ENCODE results near the gene PTPRE. TPM values are rescaled to one million over a fixed set of nuclear protein-coding genes. Genes with fewer than 3 reads are reported as not detected.

Gene PTPRE
- total RNA-seq (1 to 10 TPM; 1.0 to 7.1 (median 3.7) TPM), polyA plus RNA-seq (1 to 10 TPM; 1.7 to 1.8 TPM)

DNA sequence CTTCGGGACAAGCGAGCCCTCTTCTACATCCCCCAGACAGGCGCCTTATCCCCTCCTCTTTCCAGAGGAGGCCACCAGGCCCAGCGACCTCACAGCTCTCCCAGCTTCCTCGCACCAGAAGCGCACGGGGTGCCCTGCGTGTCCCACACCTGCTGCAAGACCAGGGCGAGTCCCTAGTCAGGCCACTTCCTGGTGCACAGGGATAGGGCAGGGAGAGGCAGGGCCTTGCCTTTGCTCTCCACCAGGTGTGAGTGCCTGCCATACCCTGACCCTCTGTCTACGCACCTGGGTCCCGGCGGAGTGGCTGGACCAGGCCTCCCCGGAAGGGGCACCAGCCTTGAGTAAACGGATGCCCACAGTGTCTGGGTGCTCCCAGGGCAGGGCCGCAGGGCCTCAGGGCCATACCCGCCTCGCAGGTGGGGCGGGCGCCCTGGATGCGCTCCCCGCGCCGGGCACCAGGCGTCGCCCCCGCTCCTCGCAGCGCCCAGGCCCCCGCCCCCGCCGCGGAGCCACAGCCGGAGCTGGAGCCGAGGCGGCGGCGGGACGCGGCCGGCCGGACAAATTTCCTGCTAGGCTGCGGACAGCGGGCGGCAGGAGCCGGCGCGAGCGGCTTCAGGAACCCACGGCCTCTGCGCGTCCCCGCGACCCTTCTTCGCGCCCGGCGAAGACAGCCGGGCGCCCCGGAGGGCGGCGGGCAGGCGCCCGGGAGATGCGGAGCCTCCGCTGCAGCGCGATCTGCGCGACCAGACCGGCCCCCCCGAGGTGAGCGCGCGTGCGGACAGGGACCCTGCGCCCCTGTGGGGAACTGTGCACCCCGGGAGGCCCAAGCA lies at the start of gene PTPRE:
PTPRE (plus strand) TSS at position 556 of the 830 bp plus-strand sequence. CDS start 133,779 bp downstream, outside the sequence.
- FAIRE-seq (no peak), ATAC-seq (peak; percentile 93 to 98 (median 96)), DNase-seq (peak; percentile 36 to 89 (median 64))
- Histone ChIP-seq H3K27ac (peak within 1 kb of the TSS in 2 of 4 donors; percentile 33 to 60), H3K4me1 (peaks cover 0 to 6% (median 3%) of the 10 kb centered on the region in 3 donors), H3K27me3 (peaks cover 0 to 9% (median 0%) of the 10 kb centered on the region in 4 donors), H3K4me3 (peak within 1 kb of the TSS; percentile 24 to 64 (median 40)), H3K36me3 (no peaks in the 10 kb centered on the region), H3K9me3 (no peaks in the 10 kb centered on the region)
- peak; percentile 24 to 62 (median 52) for TF ChIP-seq CTCF (IDR thresholded peaks at IDR 0.05)
- WGBS, 2 donors: 8 to 11% methylated on average over 51 to 78 of the region's 78 CpGs
- intact Hi-C loops (cut with DNase I): loop anchor here in 1 of 3 donors (5.0 kb wide), 1 partner anchor 106 kb away; no protein-coding TSS in a partner anchor

- 74 to 75% methylated on average over 5 to 6 of the region's 6 CpGs for WGBS, 2 donors
- intact Hi-C loops (cut with DNase I): no loop called here
- no peaks in the 10 kb centered on the region for H3K9me3 ChIP-seq
- H3K4me1 ChIP-seq: no peaks in the 10 kb centered on the region
- FAIRE-seq (no peak), DNase-seq (no peak), ATAC-seq (no peak)
- no peaks in the 10 kb centered on the region for H3K27me3 ChIP-seq
- no peak for TF ChIP-seq CTCF (IDR thresholded peaks at IDR 0.05)
- H3K4me3 ChIP-seq: no peak overlapping the region
- H3K36me3 ChIP-seq: no peaks in the 10 kb centered on the region
- no peak overlapping the region for H3K27ac ChIP-seq
Observed at GRCh38 chr10:127860592-127860991, 46.3 kb upstream of the PTPRE start.

- 88 to 91% methylated on average over 6 of the region's 6 CpGs for WGBS, 2 donors
- TF ChIP-seq CTCF (IDR thresholded peaks at IDR 0.05): no peak
- intact Hi-C loops (cut with DNase I): no loop called here
- no peak for ATAC-seq
- Histone ChIP-seq H3K27me3 (no peaks in the 10 kb centered on the region), H3K36me3 (no peaks in the 10 kb centered on the region), H3K4me1 (no peaks in the 10 kb centered on the region), H3K27ac (no peak overlapping the region), H3K9me3 (no peaks in the 10 kb centered on the region), H3K4me3 (no peak overlapping the region)
- FAIRE-seq: no peak
- no peak for DNase-seq
Observed at GRCh38 chr10:127863231-127863825, 43.6 kb upstream of the PTPRE start.

- no peak overlapping the region for H3K27ac ChIP-seq
- H3K4me1 ChIP-seq: no peaks in the 10 kb centered on the region
- FAIRE-seq (no peak), ATAC-seq (no peak), DNase-seq (no peak)
- no peaks in the 10 kb centered on the region for H3K36me3 ChIP-seq
- no peaks in the 10 kb centered on the region for H3K27me3 ChIP-seq
- no peaks in the 10 kb centered on the region for H3K9me3 ChIP-seq
- 64 to 71% methylated on average over 8 of the region's 8 CpGs for WGBS, 2 donors
- intact Hi-C loops (cut with DNase I): no loop called here
- no peak overlapping the region for H3K4me3 ChIP-seq
- TF ChIP-seq CTCF (IDR thresholded peaks at IDR 0.05): no peak
Observed at GRCh38 chr10:127866276-127867013, 40.5 kb upstream of the PTPRE start.

All from pancreas (tissue), 10 donors.